MV-4-11 (cell line): Measurements from ENCODE around the gene ZXDC.
A peak's percentile ranks its signal among the peaks of the same experiment; 100 is the strongest.

Experiments used
- DNase-seq: peaks from one replicate; lab custom pipeline; 2025; lab: John Stamatoyannopoulos, UW

ZXDC gene

DNA sequence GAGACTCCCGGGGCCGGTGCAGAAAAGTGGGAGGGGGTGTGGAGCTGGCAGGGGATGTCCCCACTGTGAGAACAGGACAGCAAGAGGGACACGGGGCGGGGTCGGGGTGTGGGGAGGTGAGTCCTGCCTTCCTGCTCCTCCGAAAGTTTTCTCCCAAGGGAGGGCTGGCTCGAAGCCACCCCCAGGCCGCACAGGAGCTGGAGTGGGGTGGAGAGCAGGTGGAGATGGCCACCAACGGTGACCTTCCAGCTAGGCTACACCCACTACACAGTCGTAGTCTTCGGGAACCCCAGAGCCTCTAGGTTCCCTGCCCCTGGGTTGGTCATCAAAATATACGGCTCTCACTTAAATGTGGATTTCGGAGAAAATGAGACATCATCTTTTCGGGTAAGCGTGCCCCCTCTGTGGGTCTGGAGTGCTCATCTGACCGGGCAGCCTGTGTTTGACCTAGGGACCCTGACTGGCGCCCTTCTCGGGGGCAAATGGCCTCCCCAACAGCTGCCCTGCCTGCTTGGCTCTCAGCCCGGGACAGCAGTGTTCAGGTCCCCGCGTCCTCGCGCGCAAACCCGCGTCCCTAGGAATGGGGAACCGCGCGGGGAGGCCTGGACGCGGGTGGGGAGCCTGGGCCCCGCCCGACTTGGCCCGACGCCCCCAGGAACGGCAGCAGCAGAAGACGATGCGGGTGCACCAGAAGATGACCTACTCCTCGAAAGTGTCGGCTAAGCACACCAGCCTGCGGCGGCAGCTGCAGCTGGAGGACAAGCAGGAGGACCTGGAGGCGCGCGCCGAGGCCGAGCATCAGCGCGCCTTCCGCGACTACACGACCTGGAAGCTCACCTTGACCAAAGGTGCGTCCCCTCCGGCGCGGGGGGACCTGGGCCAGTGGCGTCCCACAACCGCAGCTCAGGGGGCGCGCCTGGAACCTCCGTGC, 59.8 kb downstream of the ZXDC start:
- DNase-seq, result no peak

DNA sequence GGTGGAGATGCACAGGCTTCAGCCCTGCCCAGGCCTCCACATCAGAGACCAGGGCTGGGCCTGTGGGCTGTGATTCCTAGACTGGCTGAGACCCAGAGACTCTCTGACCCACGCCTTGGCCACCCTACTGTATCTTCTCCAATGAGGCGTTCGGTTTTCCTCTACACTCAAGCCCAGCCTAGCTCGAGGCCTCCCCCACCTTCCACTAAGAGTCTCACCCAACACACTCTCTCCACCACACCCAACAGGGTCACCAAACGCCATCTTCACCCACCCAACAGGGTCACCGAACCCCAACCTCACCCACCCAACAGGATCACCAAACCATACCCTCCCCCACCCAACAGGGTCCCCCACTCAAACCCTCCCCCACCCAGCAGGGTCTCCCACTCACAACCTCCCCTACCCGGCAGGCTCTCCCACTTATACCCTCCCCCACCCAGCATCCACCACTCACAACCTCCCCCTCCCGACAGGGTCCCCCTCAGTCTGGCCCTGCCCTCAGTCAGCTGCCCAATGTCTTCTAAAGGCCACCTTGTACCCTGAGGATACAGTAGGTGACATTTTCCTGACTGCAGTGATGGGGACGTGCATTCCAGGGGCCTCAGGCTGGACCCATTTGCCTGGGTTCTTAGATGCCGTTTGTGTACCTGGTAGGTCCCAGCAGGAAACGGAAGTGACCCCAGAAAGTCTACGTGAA, 60.6 kb downstream of the ZXDC start:
- no peak for DNase-seq

DNA sequence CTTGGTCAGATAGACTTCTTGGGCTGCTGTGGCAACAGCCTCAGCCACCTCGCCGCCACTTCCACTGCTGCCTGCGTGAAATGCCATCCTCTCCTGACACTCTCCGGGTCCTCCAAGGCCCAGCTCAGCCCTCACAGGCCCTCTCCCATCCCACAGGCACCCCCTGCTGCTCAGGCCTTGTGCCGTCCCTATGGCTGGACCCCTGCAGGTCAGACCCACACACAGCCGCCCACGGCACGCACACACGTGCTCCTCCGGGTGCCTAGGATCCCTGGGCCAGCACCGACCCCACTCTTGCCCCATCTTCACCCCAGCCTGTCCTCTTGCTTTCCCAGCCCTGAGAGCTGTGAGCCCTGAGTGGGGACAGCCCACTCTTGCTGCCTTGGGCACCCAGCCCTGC, 61.3 kb downstream of the ZXDC start:
- DNase-seq, result no peak

DNA sequence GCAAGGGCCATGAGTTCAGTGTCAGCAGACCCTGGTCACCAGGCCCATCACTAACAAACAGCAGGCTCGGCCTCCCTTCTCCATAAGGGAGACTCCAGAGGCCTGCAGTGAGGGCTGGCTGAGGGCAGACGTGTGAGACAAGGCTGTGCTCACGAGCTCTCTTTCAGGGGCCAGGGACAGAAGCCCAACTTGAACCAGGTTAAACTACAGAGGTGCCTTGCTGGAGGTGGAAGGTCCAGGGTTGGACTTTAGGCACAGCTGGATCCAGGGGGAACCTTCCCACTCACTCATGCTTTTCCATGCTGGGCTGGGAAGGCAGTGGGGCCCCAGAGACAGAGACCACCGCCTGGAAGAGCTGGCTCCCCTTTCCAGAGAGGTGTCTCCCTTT, 62.0 kb downstream of the ZXDC start:
- DNase-seq, result no peak

DNA sequence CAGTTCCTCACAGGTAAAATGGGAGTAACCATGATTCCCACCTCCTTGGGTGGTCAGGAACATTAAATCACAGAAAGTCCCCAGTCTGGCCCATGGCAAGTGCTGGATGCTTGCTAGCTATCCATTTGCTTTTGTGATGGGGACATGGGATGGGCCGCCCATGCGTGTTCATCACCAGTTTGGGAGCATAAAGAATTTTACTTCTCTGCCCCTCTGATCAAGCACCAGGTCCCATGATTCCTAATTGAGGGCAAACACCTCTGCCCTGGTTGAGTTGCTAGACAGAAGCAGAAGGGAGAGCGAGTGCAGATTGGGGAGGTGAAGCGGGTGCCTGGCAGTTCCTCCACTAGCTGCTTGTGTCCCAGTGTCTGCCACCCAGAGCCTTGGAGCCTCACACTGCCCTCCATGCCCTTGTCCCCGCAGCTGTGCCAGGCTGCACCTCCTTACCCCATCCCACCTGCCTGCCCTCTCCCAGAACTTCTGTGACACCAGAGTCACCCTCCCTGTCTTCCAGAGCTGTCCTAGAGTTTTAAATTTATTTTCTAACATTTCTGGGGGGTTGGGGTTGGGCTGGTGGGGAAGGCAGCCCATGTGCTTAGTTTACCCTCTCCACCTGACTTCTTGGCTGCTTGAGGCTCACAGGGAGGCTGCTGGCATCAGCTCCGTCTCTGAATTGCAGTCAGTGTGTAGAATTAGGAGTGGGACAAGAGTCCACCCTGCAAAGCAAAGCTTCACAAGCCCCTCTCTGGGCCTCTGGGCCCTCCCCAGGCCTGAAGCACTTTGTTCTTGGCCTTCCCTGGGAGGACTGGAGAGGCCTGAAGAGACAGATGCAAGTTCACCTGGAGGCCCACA, 62.6 kb downstream of the ZXDC start:
- no peak for DNase-seq

DNA sequence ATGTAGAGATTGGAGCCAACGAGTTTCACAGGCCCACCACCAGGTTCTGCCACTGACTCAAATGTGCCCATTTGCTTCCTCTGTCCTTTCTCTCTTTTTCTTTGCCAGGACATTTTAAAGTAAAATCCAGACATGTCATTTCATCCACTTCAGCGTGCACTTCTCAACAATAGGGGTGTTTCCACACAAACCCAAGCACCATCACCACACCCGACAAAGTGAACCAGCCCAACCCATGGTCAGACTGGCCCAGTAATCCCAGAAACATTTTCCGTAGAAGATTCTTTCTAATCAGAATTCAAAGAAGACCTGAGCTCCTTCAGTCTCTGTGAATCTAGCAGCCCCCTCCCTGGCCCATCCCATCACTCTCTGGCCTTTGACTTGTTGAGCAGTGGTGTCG, 67.6 kb downstream of the ZXDC start:
- no peak for DNase-seq

DNA sequence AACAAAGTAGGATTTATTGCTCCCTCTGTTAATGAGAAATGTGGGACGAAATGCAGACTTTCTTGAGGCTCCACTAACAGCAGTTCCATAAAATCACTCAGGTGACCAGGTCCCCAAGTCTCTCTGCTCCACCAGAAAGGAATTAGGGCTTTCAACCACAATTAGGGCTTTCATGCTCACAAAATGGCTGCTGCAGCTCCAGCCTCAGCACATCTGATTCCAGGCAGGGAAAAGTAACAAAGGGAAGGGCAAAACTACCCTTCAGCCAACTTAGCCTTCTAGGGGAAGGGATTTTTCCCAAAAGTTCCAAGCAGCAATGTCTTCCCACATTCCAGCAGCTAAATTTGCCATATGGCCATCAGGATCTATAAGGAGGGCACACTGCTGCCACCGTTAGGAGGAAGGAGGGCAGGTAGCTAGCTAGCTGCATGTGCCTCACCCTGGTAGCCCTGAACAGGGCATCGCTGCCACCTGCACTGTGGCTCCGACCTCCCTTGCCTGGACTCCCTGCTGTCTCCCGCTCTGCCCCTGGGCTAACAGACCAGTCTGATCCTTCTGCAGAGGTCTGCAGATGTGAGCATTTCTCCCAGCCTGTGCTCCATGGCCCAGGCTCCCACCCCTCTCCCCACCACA, 68.2 kb downstream of the ZXDC start:
- no peak for DNase-seq

DNA sequence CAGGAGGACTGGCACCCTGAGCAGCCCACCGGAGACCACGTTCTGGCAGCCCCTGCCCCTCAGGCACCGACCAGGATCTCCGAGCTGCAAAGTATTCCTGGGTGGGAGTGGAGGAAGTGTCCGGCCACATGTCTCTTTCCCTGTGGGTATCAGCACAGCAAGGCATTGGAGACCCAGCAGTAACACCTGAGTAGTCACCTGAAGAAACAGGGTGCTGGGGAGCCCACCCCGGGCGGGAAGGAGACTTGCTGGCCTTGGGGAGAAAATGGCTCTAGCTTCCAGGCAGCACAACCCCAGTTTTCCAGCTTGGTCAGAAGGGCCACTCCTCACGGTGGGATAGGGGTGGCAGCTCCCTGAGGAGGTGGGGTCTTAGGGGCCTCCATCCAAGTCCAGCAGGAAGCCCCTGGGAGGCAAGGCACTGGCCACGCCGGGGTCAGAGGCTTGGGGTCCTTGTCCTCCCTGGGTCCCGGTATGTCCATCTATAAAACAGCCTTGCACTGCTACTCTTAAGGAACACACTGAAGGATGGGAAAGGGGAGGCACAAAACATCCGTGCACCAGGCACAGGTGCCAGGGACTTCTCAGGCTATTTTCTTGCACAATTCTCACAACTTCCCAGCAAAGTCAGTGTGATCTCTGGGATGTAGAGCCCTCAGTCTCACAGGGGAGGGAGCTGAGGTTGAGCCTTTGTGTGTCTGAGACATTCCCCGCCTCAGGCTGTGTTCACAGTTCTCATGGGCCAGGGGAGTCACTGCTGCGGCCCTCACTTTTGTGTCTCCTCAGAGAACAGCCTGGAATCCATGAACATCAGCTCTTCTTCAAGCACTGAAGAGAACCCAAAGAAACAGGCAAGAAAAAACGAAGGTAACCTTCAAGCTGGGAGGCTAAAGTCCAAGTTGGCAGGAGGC, 69.0 kb downstream of the ZXDC start:
- DNase-seq, result no peak

DNA sequence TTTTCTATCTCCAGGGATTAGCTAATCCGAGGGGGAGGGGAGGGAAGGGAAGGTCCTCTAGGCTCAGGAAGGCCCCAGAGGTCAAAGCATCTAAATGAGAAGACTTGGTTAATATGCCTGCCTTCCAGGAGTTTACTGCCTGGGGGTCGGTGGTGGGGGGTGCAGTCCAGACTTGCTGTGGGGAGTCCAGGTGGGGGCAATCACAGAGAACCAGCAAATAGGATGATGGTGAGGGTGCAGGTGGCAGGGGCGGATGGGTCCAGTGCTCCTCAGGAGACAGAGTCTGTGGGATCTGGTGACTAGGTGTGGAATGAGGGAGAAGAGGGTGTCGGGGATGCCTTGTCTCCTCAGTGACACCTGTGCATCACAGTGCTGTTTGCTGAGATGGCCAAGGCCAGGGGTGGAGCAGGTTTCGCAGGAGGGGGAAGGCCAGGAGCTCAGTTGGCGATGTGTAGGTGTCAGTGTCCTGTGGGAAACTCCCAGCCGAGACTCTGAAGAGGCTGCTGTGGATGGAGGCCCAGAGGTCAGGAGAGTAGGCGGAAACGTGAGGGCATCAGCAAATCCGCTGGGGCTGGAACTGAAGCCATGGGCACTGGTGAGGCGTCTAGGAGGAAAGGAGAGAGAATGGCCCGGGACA, 72.9 kb downstream of the ZXDC start:
- DNase-seq, result no peak

DNA sequence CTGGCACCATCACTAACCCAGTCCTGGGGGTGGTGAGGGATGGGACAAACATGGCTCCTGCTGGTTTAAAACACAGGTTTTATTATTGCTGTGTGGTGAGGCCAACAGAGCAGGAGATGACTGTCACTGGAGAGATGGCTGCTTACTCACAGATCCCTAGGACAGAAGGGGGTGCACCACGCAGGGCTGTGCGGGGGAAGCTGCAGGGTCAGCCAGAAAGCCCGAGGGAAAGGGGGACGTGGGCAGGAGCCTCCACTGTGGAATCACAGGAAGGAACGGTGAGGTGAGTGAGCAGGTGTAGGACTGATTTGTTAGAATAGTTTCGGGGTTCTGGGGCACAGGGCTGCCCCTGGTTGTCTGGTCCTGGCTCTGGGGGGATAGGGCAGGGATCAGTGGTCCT, 73.5 kb downstream of the ZXDC start:
- DNase-seq, result no peak

DNA sequence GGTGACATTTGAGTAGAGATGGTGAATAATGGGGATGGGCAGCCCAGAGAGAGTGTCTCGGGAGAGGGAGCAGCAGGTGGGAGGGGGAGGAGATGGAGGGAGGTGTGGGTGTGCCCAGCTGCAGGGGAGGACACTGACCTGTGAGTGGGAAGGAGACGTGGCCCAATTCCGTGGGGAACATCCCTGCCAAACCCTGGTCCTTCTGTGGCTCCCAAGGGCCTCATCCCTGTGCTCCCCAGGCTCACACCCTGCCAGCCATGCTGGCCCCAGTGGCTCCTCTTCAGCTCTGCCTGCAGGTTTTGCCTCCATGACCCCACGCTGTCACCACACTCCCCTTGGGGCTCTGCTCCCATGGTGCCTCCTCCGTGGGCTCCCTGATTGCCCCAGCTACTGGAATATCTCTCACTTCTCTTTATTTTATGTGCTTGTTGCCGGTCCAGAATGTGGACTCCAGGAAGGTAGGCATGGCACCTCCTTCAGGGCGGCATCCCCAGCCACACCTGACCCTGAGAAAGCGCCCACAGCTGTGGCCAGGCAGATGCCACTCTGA, 74.0 kb downstream of the ZXDC start:
- DNase-seq, result no peak

DNA sequence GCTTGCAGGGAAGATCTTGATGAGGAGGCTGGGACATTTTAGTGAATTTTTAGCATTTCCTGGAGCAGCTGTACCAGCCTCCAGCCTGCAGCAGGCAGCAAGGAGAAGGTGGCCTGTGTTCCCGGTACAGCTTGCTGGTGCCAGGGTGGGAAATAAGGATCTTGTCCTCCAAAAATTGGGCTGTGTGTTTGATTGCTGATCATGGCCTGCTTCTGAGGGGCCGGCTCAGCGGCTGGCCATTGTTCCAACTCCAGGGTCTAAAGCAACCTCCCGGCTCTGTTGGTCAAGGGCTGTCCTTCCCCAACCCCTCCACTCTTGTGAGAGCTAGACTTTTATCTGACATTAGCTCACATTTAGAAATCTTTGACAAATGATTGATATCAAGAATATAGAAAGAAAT, 75.9 kb downstream of the ZXDC start:
- no peak for DNase-seq

DNA sequence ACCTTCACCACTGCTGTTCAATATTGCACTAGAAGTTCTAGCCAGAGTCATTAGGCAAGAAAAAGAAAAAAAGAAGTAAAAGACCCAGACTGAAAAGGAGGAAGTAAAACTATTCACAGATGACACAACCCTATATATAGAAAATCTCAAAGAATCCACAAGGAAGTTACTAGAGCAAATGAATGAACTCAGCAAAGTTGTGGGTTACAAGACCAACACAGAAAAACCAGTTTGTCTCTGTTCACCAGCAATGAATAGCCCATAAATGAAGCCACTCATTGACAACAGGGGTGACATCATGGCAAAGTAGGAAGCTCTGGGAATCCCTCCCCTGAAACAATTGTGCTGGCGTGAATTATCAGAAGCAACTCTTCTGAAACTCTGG, 76.3 kb downstream of the ZXDC start:
- DNase-seq, result peak; percentile 99

DNA sequence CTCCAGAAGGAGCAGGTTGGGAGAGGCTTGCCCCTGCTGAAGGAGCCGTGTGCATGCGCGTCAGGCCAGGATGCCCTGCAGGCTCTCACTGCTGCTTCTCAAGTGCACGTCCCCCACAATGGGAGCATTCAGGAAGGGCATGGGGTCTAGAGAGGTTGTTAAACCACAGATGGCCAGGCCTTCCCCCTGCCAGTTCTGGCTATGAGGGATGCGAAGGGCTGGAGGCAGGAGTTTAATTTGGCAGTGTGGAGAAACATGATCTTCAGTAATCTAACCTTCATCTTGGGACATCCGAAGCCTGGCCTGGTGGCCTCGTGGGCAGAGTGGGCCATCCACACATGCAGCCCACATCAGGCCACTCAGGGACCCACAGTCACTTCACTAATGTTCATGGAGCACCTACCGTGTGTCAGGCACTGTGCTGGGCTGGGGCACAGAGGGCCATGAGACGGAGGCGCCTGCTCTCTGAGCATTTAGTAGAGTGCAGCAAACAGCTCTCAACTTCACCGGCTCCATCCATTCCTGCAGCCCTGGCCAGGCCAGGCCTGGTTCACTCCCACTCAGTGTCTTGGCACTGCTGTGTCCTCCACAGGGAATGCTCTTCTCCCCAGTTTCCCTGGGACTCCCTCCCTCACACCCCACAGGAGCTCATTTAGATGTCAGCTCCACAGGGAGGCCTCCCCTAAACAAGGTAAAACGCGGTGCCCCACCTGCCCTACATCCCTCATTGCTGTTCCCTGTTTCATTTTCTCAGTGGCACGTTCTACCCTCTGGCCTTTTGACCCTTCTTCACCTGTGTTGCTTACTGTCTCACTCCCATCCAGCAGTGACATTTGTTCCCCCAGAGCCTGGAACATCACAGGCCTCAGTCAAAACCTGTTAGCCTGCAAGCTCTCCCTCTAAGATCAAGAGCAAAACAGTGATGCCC, 77.0 kb downstream of the ZXDC start:
- no peak for DNase-seq

DNA sequence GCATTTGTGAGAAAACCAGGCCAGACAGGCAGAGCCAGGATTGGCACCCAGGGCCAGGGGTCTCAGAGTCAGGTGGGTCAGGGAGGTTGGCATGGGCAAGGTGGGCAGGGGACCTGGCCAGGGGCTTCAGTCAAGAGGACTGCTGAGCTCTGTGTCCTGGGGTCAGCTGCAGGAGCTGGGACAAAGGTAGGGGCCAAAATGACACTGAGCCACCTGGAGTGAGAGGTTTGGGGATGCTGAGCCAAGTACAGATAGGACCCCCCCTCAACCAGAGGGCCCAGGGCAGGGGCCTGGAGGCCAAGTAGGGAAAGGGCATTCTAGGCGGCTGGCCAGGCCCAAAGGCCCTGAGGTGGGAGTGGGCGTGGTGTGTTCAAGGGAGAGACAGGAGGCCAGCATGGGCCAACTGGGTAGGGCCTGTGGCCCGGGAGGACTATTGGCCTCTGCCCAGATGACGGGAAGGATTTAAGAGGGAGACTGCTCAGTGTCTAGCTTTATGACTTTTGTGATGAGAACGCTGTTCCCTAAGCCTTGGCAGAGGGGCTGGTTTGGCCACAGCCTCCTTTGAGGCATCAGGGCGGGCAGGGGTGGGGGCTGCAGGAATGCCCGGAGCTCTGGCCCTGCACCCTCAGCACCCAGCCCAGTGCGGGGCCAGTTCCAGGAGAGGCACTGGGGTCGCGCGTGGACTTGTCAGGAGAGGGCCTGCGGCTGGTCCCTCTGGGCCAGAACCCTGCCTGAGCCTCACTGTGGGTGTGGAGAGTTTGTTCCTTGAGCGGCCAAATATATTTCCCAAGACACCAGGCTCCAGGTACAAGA, 77.9 kb downstream of the ZXDC start:
- no peak for DNase-seq

DNA sequence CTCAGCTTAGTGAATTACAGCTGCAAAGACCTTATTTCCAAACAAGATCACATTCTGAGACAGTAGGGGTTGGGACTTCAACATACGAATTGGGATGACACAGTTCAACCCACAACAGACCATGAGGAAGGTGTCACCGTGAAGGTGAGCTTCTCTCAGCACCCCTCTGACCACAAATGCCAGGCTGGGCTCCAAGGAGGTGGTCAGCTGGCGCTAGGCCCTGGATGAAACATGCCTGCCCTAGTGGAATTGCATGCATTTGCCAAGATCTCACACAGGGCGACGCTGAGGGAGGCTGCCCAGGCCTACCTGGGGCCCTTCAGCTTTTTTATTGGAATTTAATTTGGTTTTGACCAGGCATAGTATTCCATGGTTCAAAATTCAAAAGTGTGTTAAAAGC, 79.2 kb downstream of the ZXDC start:
- no peak for DNase-seq

DNA sequence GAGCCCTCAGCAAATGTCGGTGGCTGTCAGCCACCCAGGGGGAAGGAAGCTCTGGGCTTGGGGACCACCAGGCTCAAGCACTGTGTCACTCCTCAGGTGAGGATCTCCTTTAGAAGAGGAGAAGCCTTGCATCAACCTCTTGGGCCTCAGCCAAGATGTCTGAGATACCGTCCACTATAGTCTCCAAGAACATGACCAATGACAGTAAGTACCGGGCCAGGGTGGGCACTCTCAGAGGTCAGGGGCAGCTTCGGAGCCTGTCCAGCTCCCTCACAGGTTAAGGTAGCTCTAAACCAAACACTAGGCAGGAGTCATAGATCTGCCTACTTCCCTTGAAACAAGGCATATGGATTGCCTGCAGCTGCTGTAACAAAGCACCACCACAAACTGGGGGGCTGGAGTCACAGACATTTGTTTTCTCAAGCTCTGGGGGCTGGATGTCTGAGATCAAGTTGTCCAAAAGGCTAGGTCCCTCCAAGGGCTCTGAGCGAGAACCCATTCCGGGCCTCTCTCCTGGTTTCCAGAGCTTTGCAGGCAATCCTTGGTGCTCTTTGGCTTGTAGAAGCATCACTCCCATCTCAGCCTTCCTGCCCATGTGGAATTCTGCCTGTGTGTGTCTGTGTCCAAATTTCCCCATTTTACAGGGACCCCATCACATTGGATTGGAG, 79.7 kb downstream of the ZXDC start:
- DNase-seq, result no peak

DNA sequence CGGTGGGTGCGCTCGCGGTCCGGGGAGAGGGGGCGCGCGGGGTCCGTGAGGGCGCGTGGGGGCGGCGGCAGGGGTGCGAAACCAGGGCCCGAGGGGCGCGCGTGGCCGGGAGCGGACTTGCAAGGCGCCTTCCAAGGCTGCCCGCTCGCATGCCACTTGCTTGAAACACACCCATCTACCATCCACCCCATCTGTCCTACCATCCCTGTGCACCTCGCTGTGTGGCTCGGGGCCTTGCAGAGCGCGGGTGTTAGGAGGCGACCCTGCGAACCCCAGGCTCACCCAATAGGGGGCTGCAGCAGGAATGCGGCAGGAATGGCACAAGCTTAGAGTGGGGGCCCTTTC, 80.7 kb downstream of the ZXDC start:
- no peak for DNase-seq
